Astrocyte (in vitro differentiated cells and primary cell): ENCODE results near the gene ULK2. TPM values are rescaled to one million over a fixed set of nuclear protein-coding genes. Genes with fewer than 3 reads are reported as not detected.
A peak's percentile ranks its signal among the peaks of the same experiment; 100 is the strongest.

Source experiments
- DNase-seq: peaks from one replicate; pipeline ENCODE4 v3.0.0-alpha.2; 2010; ENCODE audit warnings: low read depth
- FAIRE-seq: peaks from 2 replicates; lab custom pipeline; 2011; peaks lifted over from hg19 to GRCh38; lab: Jason Lieb, UNC
- H2AFZ ChIP-seq: 2 replicates; pipeline ENCODE4 v1.6.0; 2012; ENCODE audit warnings: low read depth, low read length, inconsistent platforms
- H3K27ac ChIP-seq: 2 replicates; pipeline ENCODE4 v1.5.1; 2011; ENCODE audit warnings: low read depth, low read length, inconsistent platforms
- H3K27me3 ChIP-seq: 2 replicates; pipeline ENCODE4 v1.6.0; 2011; ENCODE audit warnings: low read length, inconsistent platforms; ENCODE audit not compliant: insufficient read depth
- H3K36me3 ChIP-seq: 2 replicates; pipeline ENCODE4 v1.5.1; 2011; ENCODE audit warnings: low read length, inconsistent platforms; ENCODE audit not compliant: insufficient read depth
- H3K4me1 ChIP-seq: 2 replicates; pipeline ENCODE4 v1.5.1; 2011; ENCODE audit warnings: low read length, inconsistent platforms; ENCODE audit not compliant: insufficient read depth
- H3K4me2 ChIP-seq: 2 replicates; pipeline ENCODE4 v1.6.0; 2012; ENCODE audit warnings: low read length, inconsistent platforms
- H3K4me3 ChIP-seq: 2 replicates; pipeline ENCODE4 v1.5.1; 2011; ENCODE audit warnings: low read depth, mild to moderate bottlenecking, low read length, inconsistent platforms; ENCODE audit not compliant: insufficient read depth
- H3K79me2 ChIP-seq: 2 replicates; pipeline ENCODE4 v1.6.0; 2012; ENCODE audit warnings: mild to moderate bottlenecking, low read length, inconsistent platforms; ENCODE audit not compliant: insufficient read depth
- H3K9ac ChIP-seq: 2 replicates; pipeline ENCODE4 v1.6.0; 2012; ENCODE audit warnings: mild to moderate bottlenecking, low read length, inconsistent platforms
- H3K9me3 ChIP-seq: 2 replicates; pipeline ENCODE4 v1.5.1; 2012; ENCODE audit warnings: low read depth, mild to moderate bottlenecking, low read length, inconsistent platforms; ENCODE audit not compliant: insufficient read depth
- H4K20me1 ChIP-seq: 2 replicates; pipeline ENCODE4 v1.6.0; 2012; ENCODE audit warnings: low read length, inconsistent platforms; ENCODE audit not compliant: insufficient read depth
- H3K27ac Mint-ChIP-seq: one replicate; pipeline ENCODE4 v1.8.0; 2021; ENCODE audit warnings: mild to moderate bottlenecking, mixed read lengths; ENCODE audit not compliant: unreplicated experiment
- H3K27me3 Mint-ChIP-seq: one replicate; pipeline ENCODE4 v1.8.0; 2021; ENCODE audit warnings: low read depth, mixed read lengths; ENCODE audit not compliant: unreplicated experiment
- H3K36me3 Mint-ChIP-seq: one replicate; pipeline ENCODE4 v1.8.0; 2021; ENCODE audit warnings: low read depth, mixed read lengths; ENCODE audit not compliant: unreplicated experiment
- H3K4me1 Mint-ChIP-seq: one replicate; pipeline ENCODE4 v1.8.0; 2021; ENCODE audit warnings: low read depth, mixed read lengths; ENCODE audit not compliant: unreplicated experiment
- H3K4me3 Mint-ChIP-seq: one replicate; pipeline ENCODE4 v1.8.0; 2021; ENCODE audit warnings: mild to moderate bottlenecking, moderate library complexity, mixed read lengths; ENCODE audit not compliant: unreplicated experiment
- H3K9me3 Mint-ChIP-seq: one replicate; pipeline ENCODE4 v1.8.0; 2021; ENCODE audit warnings: mild to moderate bottlenecking, mixed read lengths; ENCODE audit not compliant: unreplicated experiment
- CTCF ChIP-seq: IDR thresholded peaks from 2 replicates; pipeline ENCODE4 v1.5.1; 2011; ENCODE audit warnings: low read depth, mild to moderate bottlenecking, inconsistent platforms, low read length, moderate library complexity; ENCODE audit not compliant: insufficient read depth
- EZH2 ChIP-seq: IDR thresholded peaks from 2 replicates; pipeline ENCODE4 v1.6.1; 2012; ENCODE audit warnings: mild to moderate bottlenecking, low read length, inconsistent platforms; ENCODE audit not compliant: insufficient read depth
- total RNA-seq: library from RNA; stranded (reverse); gene quantifications from 2 replicates; pipeline ENCODE4 v1.2.1, GENCODE V29; 2021

ULK2 gene
- total RNA-seq, 1 donor from 2014 or later: 10.8 TPM

GRCh38 chr17:19752216-19753050, 115.3 kb downstream of the ULK2 start:
- Mint-ChIP-seq H3K27ac (peak overlapping the region; percentile 53), H3K4me3 (no peak overlapping the region), H3K9me3 (no peaks in the 10 kb centered on the region), H3K4me1 (peaks cover 7% of the 10 kb centered on the region), H3K27me3 (peaks cover 47% of the 10 kb centered on the region), H3K36me3 (peaks cover 2% of the 10 kb centered on the region)
- Histone ChIP-seq H4K20me1 (no peaks in the 10 kb centered on the region), H2AFZ (peak overlapping the region; percentile 71), H3K4me1 (peaks cover 18% of the 10 kb centered on the region), H3K4me2 (peak overlapping the region; percentile 37), H3K79me2 (no peaks in the 10 kb centered on the region), H3K27ac (peak overlapping the region; percentile 45), H3K27me3 (peaks cover 5% of the 10 kb centered on the region), H3K9ac (peak overlapping the region; percentile 53), H3K9me3 (no peaks in the 10 kb centered on the region), H3K4me3 (no peak overlapping the region), H3K36me3 (no peaks in the 10 kb centered on the region)
- no peak for TF ChIP-seq EZH2
- no peak for TF ChIP-seq CTCF
- DNase-seq (no peak), FAIRE-seq (no peak)

- no peak overlapping the region for H3K4me3 Mint-ChIP-seq
- no peak overlapping the region for H3K4me3 ChIP-seq
- no peaks in the 10 kb centered on the region for H3K79me2 ChIP-seq
- peaks cover 45% of the 10 kb centered on the region for H3K27me3 Mint-ChIP-seq
- H4K20me1 ChIP-seq: no peaks in the 10 kb centered on the region
- H3K36me3 ChIP-seq: no peaks in the 10 kb centered on the region
- H3K36me3 Mint-ChIP-seq: peaks cover 2% of the 10 kb centered on the region
- H3K4me2 ChIP-seq: no peak overlapping the region
- TF ChIP-seq CTCF: no peak
- TF ChIP-seq EZH2: no peak
- H3K27ac ChIP-seq: no peak overlapping the region
- H3K9me3 ChIP-seq: no peaks in the 10 kb centered on the region
- peaks cover 18% of the 10 kb centered on the region for H3K4me1 ChIP-seq
- no peak overlapping the region for H2AFZ ChIP-seq
- H3K27me3 ChIP-seq: peaks cover 2% of the 10 kb centered on the region
- FAIRE-seq (no peak), DNase-seq (no peak)
- H3K27ac Mint-ChIP-seq: no peak overlapping the region
- no peak overlapping the region for H3K9ac ChIP-seq
- H3K4me1 Mint-ChIP-seq: peaks cover 7% of the 10 kb centered on the region
- no peaks in the 10 kb centered on the region for H3K9me3 Mint-ChIP-seq
Measured at GRCh38 chr17:19750835-19751234, 116.9 kb downstream of the ULK2 start.
